Mucosa of stomach (tissue), 1 donor: ENCODE measurements around the gene RHOU.
"Not testable (repeated sequence)": the region's sequence is repeated elsewhere in the genome, so short reads cannot be mapped to it uniquely, and the experiment has no call there.

ENCODE experiments used
- H3K27me3 ChIP-seq: one replicate; pipeline ENCODE4 v1.7.0; 2013; ENCODE audit warnings: mild to moderate bottlenecking, low read length; ENCODE audit not compliant: control insufficient read depth, insufficient read depth
- H3K36me3 ChIP-seq: one replicate; pipeline ENCODE4 v1.7.0; 2013; ENCODE audit warnings: low read length; ENCODE audit not compliant: control insufficient read depth, insufficient read depth
- H3K4me1 ChIP-seq: one replicate; pipeline ENCODE4 v1.7.0; 2013; ENCODE audit warnings: mild to moderate bottlenecking, low read length; ENCODE audit not compliant: control insufficient read depth, insufficient read depth
- H3K4me3 ChIP-seq: one replicate; pipeline ENCODE4 v1.7.0; 2013; ENCODE audit warnings: low read length
- H3K9ac ChIP-seq: one replicate; pipeline ENCODE4 v1.7.0; 2013; ENCODE audit warnings: mild to moderate bottlenecking, low read length, moderate library complexity
- H3K9me3 ChIP-seq: one replicate; pipeline ENCODE4 v1.7.0; 2013; ENCODE audit warnings: mild to moderate bottlenecking, low read length, moderate library complexity; ENCODE audit not compliant: control insufficient read depth
- donor health status: Pancreatic carcinoma.

Gene RHOU

DNA sequence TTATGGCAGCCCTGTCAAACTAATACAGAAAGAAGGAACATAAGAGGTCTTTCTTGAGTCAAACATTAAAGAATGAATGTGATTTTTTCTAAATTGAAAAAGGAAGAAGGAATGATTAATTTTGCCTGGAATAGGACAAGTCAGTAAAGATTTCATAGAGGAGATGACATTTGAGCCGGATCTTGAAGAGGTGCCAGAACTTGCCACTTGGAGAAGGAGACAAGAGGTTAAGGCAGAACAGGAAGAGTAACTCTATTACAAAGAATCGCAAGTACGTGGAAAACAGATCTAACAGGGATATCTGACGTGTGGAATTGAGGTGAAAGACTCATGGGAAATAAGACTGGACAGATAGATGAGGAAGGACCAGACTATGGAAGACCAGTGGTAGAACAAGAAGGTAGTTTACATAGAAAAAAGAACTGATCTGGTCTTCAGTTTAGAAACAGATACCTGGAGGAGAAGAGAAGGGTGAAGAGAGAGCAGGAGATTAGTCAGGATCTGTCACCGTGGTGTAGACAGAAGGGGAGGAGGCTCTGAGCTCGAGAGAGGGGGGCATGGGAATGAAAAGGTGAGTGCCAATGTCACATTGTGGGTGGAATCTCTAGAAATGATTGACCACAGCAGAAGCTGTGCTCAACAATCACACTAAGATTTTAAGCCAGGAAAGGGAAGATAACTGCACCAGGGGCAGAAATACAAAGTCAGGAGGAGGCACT is 32.5 kb downstream of the RHOU start:
- Histone ChIP-seq H3K4me3 (no peak overlapping the region), H3K4me1 (no peaks in the 10 kb centered on the region)

DNA sequence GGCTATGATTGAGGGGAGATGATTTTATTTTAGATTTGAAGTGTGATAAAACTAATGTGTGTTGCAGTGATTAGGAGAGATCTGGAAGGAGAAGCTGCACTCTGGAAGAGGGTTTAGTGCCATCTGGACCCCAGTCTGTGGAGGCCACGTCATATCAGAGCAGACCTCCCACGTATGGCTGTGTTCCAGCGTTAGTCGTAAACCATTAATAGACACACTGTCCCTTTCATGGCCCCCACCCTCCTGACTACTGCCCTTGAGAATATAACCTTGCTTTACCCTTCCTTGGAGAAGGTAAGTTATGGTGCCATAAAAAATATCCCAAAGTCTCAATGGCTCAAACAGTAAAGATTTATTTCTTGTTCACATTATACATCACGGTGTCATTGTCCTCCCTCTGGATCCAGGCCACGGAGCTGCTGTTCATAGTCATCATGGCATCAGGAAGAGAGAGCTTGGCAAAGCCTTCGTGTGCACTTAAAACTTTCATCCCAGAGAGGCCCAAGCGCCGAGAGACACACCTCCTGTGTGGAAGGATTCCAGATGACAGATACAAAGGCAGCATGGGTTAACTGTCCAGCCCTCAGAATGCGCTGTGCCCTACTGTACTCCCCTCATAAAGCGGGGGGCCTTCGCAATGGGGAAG is 33.2 kb downstream of the RHOU start:
- H3K36me3 ChIP-seq = no peaks in the 10 kb centered on the region
- no peaks in the 10 kb centered on the region for H3K4me1 ChIP-seq
- no peaks in the 10 kb centered on the region for H3K27me3 ChIP-seq
- no peaks in the 10 kb centered on the region for H3K9me3 ChIP-seq
- no peak overlapping the region for H3K9ac ChIP-seq
- H3K4me3 ChIP-seq = no peak overlapping the region

More for the DNA sequence above, 32.5 kb downstream of the RHOU start:
- H3K9me3 ChIP-seq = no peaks in the 10 kb centered on the region
- no peaks in the 10 kb centered on the region for H3K27me3 ChIP-seq
- no peak overlapping the region for H3K9ac ChIP-seq
- H3K36me3 ChIP-seq = no peaks in the 10 kb centered on the region

DNA sequence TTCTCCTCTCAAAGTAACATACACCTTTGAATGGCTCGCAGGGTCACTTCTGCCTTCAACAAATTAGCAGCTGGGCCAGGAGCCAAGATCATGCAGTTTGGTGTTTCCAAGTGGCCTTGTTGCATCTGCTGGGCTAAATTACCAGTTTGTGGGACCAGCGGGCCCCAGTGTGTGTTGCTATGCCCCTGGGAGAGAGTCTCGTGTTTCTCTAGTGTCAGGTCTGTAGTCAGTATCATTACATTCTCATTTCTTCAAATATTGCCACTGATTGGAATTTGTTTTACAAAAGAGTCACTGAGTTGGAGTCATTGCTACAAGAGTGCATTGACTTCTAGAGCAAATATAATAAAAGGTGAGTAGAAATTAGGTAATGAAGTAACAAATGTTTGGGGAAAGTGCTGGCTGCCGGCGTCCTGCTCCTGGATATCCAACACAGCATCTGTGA is 35.5 kb downstream of the RHOU start:
- no peaks in the 10 kb centered on the region for H3K36me3 ChIP-seq
- no peak overlapping the region for H3K4me3 ChIP-seq
- H3K9ac ChIP-seq = no peak overlapping the region
- H3K9me3 ChIP-seq = no peaks in the 10 kb centered on the region
- no peaks in the 10 kb centered on the region for H3K27me3 ChIP-seq
- H3K4me1 ChIP-seq = no peaks in the 10 kb centered on the region

- Histone ChIP-seq H3K36me3 (no peaks in the 10 kb centered on the region), H3K9ac (no peak overlapping the region), H3K9me3 (no peaks in the 10 kb centered on the region), H3K4me3 (no peak overlapping the region), H3K27me3 (no peaks in the 10 kb centered on the region), H3K4me1 (no peaks in the 10 kb centered on the region)
These were observed 37.4 kb downstream of the RHOU start for GRCh38 chr1:228772516-228773212.

DNA sequence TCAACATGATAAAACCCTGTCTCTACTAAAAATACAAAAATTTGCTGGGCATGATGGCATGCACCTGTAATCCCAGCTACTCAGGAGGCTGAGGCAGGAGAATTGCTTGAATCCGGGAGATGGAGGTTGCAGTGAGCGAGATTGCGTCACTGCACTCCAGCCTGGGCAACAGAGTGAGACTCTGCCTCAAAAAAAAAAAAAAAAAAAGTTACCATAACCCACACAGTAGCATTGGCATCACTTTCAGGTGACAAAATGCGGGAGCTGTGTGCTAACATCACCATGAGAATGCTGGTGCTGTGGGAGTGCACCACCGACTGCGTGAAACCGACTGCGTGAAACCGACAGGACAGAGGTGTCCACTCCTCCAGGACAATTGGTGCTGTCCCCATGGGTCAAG is 40.7 kb downstream of the RHOU start:
- H3K4me3 ChIP-seq, H3K9ac ChIP-seq, H3K27me3 ChIP-seq, H3K9me3 ChIP-seq, H3K36me3 ChIP-seq, H3K4me1 ChIP-seq: not testable (repeated sequence)

- H3K9ac ChIP-seq = no peak overlapping the region
- no peaks in the 10 kb centered on the region for H3K27me3 ChIP-seq
- H3K36me3 ChIP-seq = no peaks in the 10 kb centered on the region
- H3K4me1 ChIP-seq = peaks cover 3% of the 10 kb centered on the region
- no peaks in the 10 kb centered on the region for H3K9me3 ChIP-seq
- no peak overlapping the region for H3K4me3 ChIP-seq
These were observed 41.2 kb downstream of the RHOU start for GRCh38 chr1:228776449-228776848.

DNA sequence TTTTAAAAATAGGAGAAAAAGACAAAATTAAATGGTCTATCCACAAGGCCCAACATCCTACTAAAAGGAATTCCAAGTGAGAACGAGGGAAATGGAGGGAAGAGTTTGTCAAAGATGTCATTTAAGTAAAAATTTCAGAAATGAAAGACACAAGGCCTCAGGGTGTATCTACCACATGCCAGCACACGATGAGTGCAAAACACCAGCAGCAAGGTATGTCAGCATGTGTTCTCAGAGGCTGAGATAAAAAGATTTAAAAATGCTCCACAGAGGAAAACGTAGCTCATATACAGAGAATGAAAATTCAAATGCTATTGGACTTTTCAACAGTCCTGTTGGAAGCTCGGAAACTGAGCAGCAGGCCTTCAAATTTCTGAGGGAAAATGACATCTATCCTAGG is 42.0 kb downstream of the RHOU start:
- H3K4me1 ChIP-seq = peaks cover 10% of the 10 kb centered on the region
- H3K4me3 ChIP-seq = no peak overlapping the region
- H3K9ac ChIP-seq = no peak overlapping the region
- no peaks in the 10 kb centered on the region for H3K36me3 ChIP-seq
- no peaks in the 10 kb centered on the region for H3K27me3 ChIP-seq
- H3K9me3 ChIP-seq = no peaks in the 10 kb centered on the region

DNA sequence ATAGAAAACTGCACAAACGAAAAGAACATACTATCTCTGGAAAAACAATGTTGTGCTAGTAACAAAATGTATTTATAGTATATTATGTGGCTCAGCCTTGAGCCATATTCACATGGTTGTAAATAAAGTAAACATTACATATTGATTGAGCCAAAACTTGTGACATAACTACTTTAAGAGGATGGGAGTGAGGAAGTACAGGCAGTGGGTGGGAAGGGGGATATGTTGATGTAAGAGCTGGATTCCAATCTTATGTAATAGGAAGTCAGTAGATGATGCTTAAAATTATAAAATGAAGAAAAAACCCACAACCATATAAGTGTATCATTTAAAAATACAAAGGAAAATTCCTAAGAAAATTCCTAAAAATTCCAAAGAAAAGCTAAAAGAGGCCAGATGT is 42.7 kb downstream of the RHOU start:
- no peak overlapping the region for H3K4me3 ChIP-seq
- no peaks in the 10 kb centered on the region for H3K9me3 ChIP-seq
- H3K4me1 ChIP-seq = peaks cover 18% of the 10 kb centered on the region
- H3K9ac ChIP-seq = no peak overlapping the region
- H3K27me3 ChIP-seq = no peaks in the 10 kb centered on the region
- no peaks in the 10 kb centered on the region for H3K36me3 ChIP-seq

DNA sequence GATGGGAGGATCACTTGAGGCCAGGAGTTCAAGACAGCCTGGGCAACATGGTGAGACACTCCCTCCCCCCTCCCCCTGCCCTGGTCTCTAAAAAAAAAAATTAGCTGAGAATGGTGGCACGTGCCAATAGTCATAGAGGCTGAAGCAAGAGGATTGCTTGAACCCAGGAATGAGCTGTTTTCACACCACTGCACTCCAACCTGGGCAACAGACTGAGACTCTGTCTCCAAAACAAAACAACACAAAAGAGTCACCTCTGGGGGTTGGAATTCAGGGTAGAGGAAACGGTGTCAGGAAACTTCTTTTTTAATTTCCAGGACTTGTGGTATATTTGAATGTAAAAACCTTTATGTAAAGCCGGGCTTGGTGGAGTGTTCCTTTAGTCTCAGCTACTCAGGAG is 43.2 kb downstream of the RHOU start:
- Histone ChIP-seq H3K27me3 (no peaks in the 10 kb centered on the region), H3K36me3 (no peaks in the 10 kb centered on the region), H3K9ac (no peak overlapping the region), H3K4me3 (no peak overlapping the region), H3K4me1 (peaks cover 23% of the 10 kb centered on the region), H3K9me3 (no peaks in the 10 kb centered on the region)

GRCh38 chr1:228778961-228779360 is 43.7 kb downstream of the RHOU start:
- Histone ChIP-seq H3K9ac (no peak overlapping the region), H3K4me1 (peaks cover 28% of the 10 kb centered on the region), H3K36me3 (no peaks in the 10 kb centered on the region), H3K27me3 (no peaks in the 10 kb centered on the region), H3K4me3 (no peak overlapping the region), H3K9me3 (no peaks in the 10 kb centered on the region)

DNA sequence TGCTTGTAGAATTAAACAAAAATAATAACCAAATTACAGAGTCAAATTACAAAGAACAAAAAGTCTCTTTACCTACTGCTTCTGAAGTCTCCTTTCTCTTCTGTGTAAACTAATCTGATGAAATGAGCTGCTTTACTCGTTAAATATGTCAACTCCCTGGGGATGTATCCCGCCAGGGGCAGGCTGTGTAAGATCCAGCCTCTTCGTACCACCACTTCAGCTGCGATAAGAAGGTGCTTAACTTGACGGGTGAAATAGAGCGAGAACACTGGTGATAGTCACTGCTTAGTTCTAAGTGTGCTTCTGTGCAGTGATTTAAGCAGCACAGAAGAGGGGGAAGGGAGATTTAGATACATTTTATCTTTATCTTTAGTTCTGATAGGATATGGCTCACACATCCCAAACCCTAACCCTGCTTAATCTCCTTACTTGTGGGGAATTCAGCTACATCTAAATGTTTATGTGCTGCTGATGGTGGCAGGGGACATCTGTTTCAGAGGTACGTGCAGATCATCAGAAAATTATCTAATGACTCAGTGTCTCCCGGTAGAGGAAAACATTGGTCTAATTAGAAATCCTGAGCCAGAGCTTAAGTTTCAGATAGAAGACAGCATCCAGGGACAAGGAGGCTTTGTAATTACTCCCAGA is 46.0 kb downstream of the RHOU start:
- H3K27me3 ChIP-seq = no peaks in the 10 kb centered on the region

More for the DNA sequence above, 46.0 kb downstream of the RHOU start:
- Histone ChIP-seq H3K9ac (no peak overlapping the region), H3K9me3 (no peaks in the 10 kb centered on the region), H3K4me1 (peaks cover 34% of the 10 kb centered on the region), H3K4me3 (no peak overlapping the region), H3K36me3 (no peaks in the 10 kb centered on the region)
